ENCODE data around the gene AKAIN1. TPM values are rescaled to one million over a fixed set of nuclear protein-coding genes. Genes with fewer than 3 reads are reported as not detected.

AKAIN1 gene
- total RNA-seq, 1 donor from 2014 or later, result not detected

- DNase-seq (ENCODE audit: missing footprints) (no peak), ATAC-seq (no peak)
- intact Hi-C loops (cut with DNase I), result no loop called here
Measured at GRCh38 chr18:5166606-5167280, 30.3 kb downstream of the AKAIN1 start.

DNA sequence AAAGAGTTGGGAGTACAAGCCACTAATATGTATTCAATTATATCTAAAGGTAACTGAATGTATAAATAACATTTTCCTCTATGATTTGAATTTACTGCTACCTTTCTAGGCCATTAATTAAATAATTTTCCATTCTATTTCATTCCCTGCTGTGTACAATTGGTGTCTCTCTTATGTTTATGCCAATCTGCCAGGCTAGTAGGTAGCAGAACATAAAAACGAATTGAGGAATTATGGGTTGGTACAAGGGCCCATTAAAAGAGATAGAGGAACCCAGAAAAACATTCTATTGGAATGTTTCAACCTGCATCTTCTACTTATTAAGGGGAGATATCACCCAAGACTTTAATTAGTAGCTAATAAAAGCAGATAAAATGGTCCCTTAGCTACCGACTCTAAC lies 32.2 kb downstream of the AKAIN1 start:
- intact Hi-C loops (cut with DNase I), result no loop called here
- ATAC-seq (no peak), DNase-seq (ENCODE audit: missing footprints) (no peak)

DNA sequence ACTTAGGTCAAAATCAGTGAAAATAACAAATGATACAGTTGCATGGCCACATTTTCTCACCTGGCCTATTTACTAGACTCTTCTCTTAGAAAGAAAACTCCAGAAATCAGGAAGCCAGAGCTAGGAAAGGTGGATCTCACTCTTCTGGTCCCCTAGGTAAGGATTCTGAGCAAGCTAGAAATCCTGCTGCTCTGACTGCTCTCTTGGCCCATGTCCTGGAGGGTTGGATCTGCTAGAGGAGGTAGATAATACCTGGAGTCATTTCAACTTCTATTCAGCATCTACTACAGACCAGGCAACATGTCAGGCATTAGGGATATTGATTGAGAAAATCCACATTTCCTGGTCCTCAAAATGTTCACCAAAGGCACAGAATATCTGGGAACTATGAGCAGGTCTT lies 34.9 kb downstream of the AKAIN1 start:
- ATAC-seq, result no peak
- intact Hi-C loops (cut with DNase I), result no loop called here
- no peak for DNase-seq (ENCODE audit: missing footprints)

- DNase-seq (ENCODE audit: missing footprints) (no peak), ATAC-seq (no peak)
- intact Hi-C loops (cut with DNase I), result no loop called here
Measured at GRCh38 chr18:5159080-5159479, 38.0 kb downstream of the AKAIN1 start.

- intact Hi-C loops (cut with DNase I), result no loop called here
- DNase-seq (ENCODE audit: missing footprints) (no peak), ATAC-seq (no peak)
Measured at GRCh38 chr18:5158587-5158986, 38.5 kb downstream of the AKAIN1 start.

GRCh38 chr18:5158172-5158571 lies 38.9 kb downstream of the AKAIN1 start:
- ATAC-seq (no peak), DNase-seq (ENCODE audit: missing footprints) (no peak)
- intact Hi-C loops (cut with DNase I), result no loop called here

GRCh38 chr18:5155907-5156287 lies 41.2 kb downstream of the AKAIN1 start:
- intact Hi-C loops (cut with DNase I), result no loop called here
- ATAC-seq, result peak; percentile 26

DNA sequence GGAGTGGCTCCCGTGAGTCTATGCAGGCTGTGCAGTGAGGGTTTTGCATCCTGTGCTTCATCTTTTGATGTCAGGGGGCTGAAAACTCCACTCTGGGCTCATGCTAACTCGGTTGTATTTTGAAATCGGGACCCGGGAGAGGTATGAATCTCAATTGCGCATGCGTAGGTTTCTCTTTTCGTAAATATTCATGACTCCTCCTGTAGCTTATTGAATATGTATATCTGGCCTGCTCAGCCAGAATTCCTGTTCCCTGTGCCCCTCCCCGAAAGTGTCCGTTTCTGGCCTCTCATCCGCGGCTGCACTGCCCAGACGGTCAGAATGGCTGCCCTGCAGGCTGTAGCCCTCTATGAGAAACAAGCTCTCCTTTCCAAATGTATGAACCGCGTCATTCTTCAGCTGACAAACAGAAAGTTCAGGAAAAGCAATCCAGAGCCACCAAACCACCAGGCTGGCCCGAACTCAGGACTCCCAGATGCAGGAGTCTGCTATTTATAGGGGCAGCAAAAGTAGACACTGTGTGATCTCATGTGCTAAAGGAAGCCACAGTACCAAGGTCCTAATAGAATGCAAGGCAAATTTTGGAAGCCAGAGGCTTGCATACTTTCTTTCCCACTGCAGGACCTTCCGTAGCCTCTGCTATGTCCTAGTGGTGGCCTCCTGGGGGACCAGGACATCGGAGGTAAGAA lies 41.7 kb downstream of the AKAIN1 start:
- DNase-seq (ENCODE audit: missing footprints) (no peak), ATAC-seq (peak; percentile 20)
- intact Hi-C loops (cut with DNase I), result no loop called here

More at GRCh38 chr18:5155907-5156287, 41.2 kb downstream of the AKAIN1 start:
- DNase-seq (ENCODE audit: missing footprints), result no peak

DNA sequence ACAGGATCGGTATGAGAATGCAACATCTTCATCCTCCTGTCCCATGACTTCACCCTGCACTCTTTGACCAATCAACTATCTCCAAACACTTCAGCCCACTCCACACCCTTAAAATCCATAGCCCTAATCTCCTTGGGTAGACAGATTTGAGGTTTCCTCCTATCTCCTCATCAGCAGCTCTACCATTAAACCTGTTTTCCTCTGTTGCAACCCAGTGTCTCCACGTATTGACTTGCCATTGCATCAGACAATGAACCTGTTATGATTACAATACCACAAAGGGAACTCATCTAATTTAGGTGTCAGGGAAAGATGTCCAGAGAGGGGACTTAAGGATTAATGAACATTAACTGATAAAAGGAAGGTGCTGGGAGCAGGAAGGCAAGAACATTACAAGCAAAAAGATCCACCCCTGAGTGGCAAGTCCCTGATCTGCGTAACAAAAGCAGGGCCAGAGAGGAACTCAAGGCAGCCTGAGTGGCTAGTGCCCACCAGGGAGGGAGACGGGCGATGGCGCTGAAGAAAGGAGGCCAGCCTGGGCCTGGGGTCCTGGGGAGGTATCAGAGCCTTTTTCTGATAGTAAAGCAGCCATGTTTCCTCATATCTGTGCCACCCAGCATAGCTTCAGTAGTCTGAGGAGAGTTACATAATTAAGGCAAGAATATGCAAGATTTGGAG lies 44.6 kb downstream of the AKAIN1 start:
- intact Hi-C loops (cut with DNase I), result no loop called here
- ATAC-seq (no peak), DNase-seq (ENCODE audit: missing footprints) (no peak)

DNA sequence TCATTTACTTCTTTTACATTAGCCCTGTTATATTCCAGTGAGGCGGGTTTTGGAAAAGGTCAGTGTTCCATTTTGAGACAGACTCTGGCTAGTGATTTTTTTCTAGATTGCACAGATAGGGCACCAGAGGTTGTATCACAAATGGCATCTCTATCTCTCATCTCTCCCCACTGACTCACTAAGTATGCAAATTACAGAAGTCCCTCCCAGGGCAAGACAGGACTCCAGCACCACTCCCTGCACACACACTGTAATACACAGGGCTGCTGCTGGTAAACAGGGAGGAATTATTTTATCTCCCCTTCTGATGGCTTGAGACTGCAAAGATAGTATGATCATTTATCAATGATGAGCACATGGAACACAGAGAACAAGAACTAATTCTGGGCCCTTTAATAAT lies 46.2 kb downstream of the AKAIN1 start:
- intact Hi-C loops (cut with DNase I), result no loop called here
- DNase-seq (ENCODE audit: missing footprints), result no peak
- no peak for ATAC-seq

DNA sequence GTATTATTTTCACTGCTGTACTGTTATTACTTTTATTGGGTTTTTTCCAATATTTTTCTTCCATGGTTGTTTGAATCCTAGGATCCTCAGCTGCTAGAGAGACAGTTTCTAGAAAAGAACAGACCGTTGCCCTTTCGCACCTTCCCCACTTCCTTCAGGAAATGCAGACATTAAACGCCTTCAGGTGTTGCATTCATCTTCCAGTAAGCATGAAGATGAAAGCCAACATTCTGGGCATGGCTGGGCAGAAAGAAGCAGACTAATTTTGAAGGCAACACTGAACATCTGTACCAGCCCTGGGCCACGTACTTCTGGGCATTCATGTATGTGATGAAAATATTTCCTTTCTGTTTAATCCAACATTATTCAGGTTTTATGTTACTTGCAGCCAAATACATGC lies 51.0 kb downstream of the AKAIN1 start:
- intact Hi-C loops (cut with DNase I), result no loop called here
- no peak for DNase-seq (ENCODE audit: missing footprints)
- ATAC-seq, result no peak

DNA sequence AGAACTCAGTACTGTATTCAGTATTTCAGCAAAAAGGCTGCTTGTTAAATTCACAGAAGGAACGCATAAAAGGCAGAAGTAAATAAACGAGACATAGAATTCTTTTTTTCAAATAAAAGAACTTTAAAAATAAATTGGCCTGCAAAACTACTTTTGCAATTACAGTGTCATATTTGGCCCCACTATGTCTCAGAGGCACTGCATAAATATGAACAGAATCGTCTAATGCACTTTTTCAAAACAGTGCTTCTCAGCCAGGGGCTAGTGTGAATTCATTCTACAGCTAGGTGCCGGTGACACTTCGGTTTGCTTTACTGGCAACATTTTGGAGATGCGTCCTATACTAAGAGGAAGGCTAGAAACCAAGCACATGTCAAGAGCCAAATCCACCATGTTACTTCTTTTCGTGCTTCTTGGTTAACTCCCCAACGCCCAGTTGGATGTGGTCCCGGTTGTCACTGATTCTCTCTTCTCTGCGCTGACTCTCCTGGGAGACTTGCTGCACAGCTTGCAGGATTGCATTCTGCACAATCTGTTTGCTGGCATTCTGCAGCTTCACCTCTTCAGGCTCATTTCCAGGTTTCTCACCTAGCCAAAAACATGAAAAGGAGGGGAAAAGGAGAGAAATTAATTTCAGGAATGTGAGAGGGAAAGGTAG lies 51.8 kb downstream of the AKAIN1 start:
- intact Hi-C loops (cut with DNase I), result no loop called here
- no peak for DNase-seq (ENCODE audit: missing footprints)
- peak; percentile 52 for ATAC-seq

GRCh38 chr18:5144629-5145028 lies 52.4 kb downstream of the AKAIN1 start:
- intact Hi-C loops (cut with DNase I), result no loop called here
- peak; percentile 63 for ATAC-seq
- DNase-seq (ENCODE audit: missing footprints), result no peak

DNA sequence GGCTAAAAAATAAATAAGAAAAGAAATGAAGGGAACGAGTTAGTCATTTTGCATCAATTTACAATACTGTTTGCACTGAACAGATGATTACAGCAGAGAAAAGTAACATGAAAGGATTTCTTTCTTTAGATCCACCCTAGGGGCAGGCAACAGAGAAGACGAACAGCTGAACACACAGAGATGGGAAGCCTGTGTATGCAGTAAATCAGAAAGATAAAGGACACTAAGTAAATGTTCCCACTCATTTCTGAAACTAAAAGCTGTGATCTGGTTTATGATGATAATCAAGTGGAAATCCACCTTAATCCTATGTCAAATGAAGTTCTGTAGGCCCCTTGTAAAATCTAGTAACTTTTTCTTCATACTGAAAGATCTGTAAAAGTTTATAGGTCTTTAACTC lies 54.2 kb downstream of the AKAIN1 start:
- ATAC-seq, result no peak
- intact Hi-C loops (cut with DNase I), result no loop called here
- no peak for DNase-seq (ENCODE audit: missing footprints)

- DNase-seq (ENCODE audit: missing footprints) (no peak), ATAC-seq (no peak)
- intact Hi-C loops (cut with DNase I), result no loop called here
Measured at GRCh38 chr18:5142131-5142530, 54.9 kb downstream of the AKAIN1 start.

GRCh38 chr18:5137261-5137660 lies 59.8 kb downstream of the AKAIN1 start:
- intact Hi-C loops (cut with DNase I), result no loop called here
- DNase-seq (ENCODE audit: missing footprints) (no peak), ATAC-seq (no peak)

- ATAC-seq, result no peak
- no peak for DNase-seq (ENCODE audit: missing footprints)
- intact Hi-C loops (cut with DNase I), result no loop called here
Measured at GRCh38 chr18:5132987-5133386, 64.1 kb downstream of the AKAIN1 start.

DNA sequence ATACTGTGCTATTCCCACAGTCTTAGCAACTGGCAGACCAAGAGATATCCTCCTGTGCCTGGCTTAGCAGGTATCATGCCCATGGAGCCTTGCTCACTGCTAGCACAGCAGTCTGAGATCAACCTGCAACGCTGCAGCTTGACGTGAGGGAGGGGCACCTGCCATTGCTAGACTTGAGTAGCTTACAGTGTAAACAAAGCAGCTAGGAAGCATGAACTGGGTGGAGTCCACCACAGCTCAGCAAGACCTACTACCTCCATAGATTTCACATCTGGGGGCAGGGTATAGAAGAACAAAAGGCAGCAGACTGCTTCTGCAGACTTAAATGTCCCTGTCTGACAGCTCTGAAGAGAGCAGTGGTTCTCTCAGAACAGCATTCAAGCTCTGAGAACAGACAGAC lies 74.8 kb downstream of the AKAIN1 start:
- intact Hi-C loops (cut with DNase I), result no loop called here
- ATAC-seq, result no peak
- DNase-seq (ENCODE audit: missing footprints), result no peak

DNA sequence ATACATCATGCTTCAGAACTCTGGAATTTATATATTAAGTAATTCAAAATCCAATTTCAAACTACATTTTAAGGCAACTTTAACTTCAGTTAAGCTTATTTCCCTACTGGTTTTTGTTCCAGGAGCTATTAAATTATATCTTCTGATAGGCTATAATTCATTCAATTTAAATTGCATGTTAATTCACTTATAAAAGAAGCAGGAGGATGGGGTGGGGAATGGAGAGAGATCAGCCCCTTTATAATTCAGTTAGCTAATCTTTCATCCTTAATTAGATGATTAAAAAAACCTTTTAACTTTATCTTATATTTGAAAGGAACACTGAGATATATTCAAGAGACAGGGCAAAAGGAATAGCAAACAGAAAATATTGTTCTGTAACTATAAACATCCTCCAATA lies 86.8 kb downstream of the AKAIN1 start:
- DNase-seq (ENCODE audit: missing footprints), result no peak
- no peak for ATAC-seq
- intact Hi-C loops (cut with DNase I), result no loop called here

GRCh38 chr18:5107988-5108387 lies 89.1 kb downstream of the AKAIN1 start:
- ATAC-seq, result no peak
- DNase-seq (ENCODE audit: missing footprints), result no peak
- intact Hi-C loops (cut with DNase I), result no loop called here
